Measurements from ENCODE around the gene EFNA3. TPM values are rescaled to one million over a fixed set of nuclear protein-coding genes. Genes with fewer than 3 reads are reported as not detected.

Gene EFNA3
- total RNA-seq, 1 experiment from 2014 or later = 23.5 TPM

GRCh38 chr1:155077346-155077745 is 1.3 kb upstream of the EFNA3 start:
- POLR2A ChIA-PET (ENCODE audit: unreplicated experiment) = interaction anchor here (0.5 kb wide), 1 partner anchor 24 kb away, joined by 12 read pairs; no protein-coding TSS in a partner anchor
- ATAC-seq = no peak

GRCh38 chr1:155077758-155078445 is 735 bp upstream of the EFNA3 start:
- H3K9me3 ChIP-seq (ENCODE audit: low read length) = no peaks in the 10 kb centered on the region
- no peak for DNase-seq
- no peaks in the 10 kb centered on the region for H3K36me3 ChIP-seq (ENCODE audit: low read depth, low read length)
- intact Hi-C loops (cut with micrococcal nuclease) = no loop called here
- H3K4me1 ChIP-seq (ENCODE audit: insufficient read depth, low read length) = peaks cover 50% of the 10 kb centered on the region
- no peaks in the 10 kb centered on the region for H3K9me2 ChIP-seq (replicated peaks; ENCODE audit: low read length)
- H2AFZ ChIP-seq (ENCODE audit: low read length) = peak overlapping the region; percentile 80
- POLR2A ChIA-PET (ENCODE audit: unreplicated experiment) = interaction anchor here (0.5 kb wide), 1 partner anchor 25 kb away, joined by 12 read pairs; no protein-coding TSS in a partner anchor
- H3K79me2 ChIP-seq (ENCODE audit: low read length) = no peaks in the 10 kb centered on the region
- H3K4me3 ChIP-seq (ENCODE audit: low read length) = peak overlapping the region; percentile 71
- no peak overlapping the region for H3K27ac ChIP-seq (ENCODE audit: low read length)
- CTCF ChIA-PET = interaction anchor here (1.0 kb wide), 1 partner anchor 33 kb away, joined by 3 read pairs; no protein-coding TSS in a partner anchor
- no peaks in the 10 kb centered on the region for H3F3A ChIP-seq (ENCODE audit: low read length, unreplicated experiment)
- H3K27me3 ChIP-seq (ENCODE audit: low read length) = peaks cover 41% of the 10 kb centered on the region
- no peak for TF ChIP-seq CTCF (conservative IDR thresholded peaks at IDR 0.05; ENCODE audit: low read depth, low read length)
- BruUV-seq (replicated peaks) = no TSS peak
- H3K4me2 ChIP-seq (ENCODE audit: low read length) = peak overlapping the region; percentile 80
- H4K20me1 ChIP-seq (ENCODE audit: low read length) = no peaks in the 10 kb centered on the region
- no peak overlapping the region for H3K9ac ChIP-seq (ENCODE audit: low read length)
- no peak; the same call in 1 of the 2 replicates for ATAC-seq

More at GRCh38 chr1:155077346-155077745, 1.3 kb upstream of the EFNA3 start:
- no peaks in the 10 kb centered on the region for H3F3A ChIP-seq (ENCODE audit: low read length, unreplicated experiment)
- no peaks in the 10 kb centered on the region for H4K20me1 ChIP-seq (ENCODE audit: low read length)
- H3K27me3 ChIP-seq (ENCODE audit: low read length) = peaks cover 35% of the 10 kb centered on the region
- TF ChIP-seq EZH2 (IDR thresholded peaks at IDR 0.05; ENCODE audit: low read length, unreplicated experiment) (no peak), CTCF (conservative IDR thresholded peaks at IDR 0.05; ENCODE audit: low read depth, low read length) (no peak), EZH2phosphoT487 (IDR thresholded peaks at IDR 0.05; ENCODE audit: borderline replicate concordance, low read length) (no peak)
- no peak overlapping the region for H3K27ac ChIP-seq (ENCODE audit: low read length)
- no peaks in the 10 kb centered on the region for H3K36me3 ChIP-seq (ENCODE audit: low read depth, low read length)
- DNase-seq = no peak
- intact Hi-C loops (cut with micrococcal nuclease) = no loop called here
- CTCF ChIA-PET = no interaction called here
- no peaks in the 10 kb centered on the region for H3K79me2 ChIP-seq (ENCODE audit: low read length)
- H3K4me3 ChIP-seq (ENCODE audit: low read length) = no peak overlapping the region
- no TSS peak for BruUV-seq (replicated peaks)
- H2AFZ ChIP-seq (ENCODE audit: low read length) = no peak overlapping the region
- H3K9me2 ChIP-seq (replicated peaks; ENCODE audit: low read length) = no peaks in the 10 kb centered on the region
- no peaks in the 10 kb centered on the region for H3K9me3 ChIP-seq (ENCODE audit: low read length)
- H3K9ac ChIP-seq (ENCODE audit: low read length) = no peak overlapping the region
- no peak overlapping the region for H3K4me2 ChIP-seq (ENCODE audit: low read length)
- peaks cover 44% of the 10 kb centered on the region for H3K4me1 ChIP-seq (ENCODE audit: insufficient read depth, low read length)

- intact Hi-C loops (cut with micrococcal nuclease) = no loop called here
- H2AFZ ChIP-seq (ENCODE audit: low read length) = peak overlapping the region; percentile 80
- DNase-seq = no peak
- CTCF ChIA-PET = interaction anchor here (0.6 to 1.0 kb wide), 2 partner anchors 17 to 35 kb away, joined by 3 read pairs; no protein-coding TSS in a partner anchor
- no peaks in the 10 kb centered on the region for H3K9me3 ChIP-seq (ENCODE audit: low read length)
- no peaks in the 10 kb centered on the region for H3K9me2 ChIP-seq (replicated peaks; ENCODE audit: low read length)
- H3K4me3 ChIP-seq (ENCODE audit: low read length) = peak overlapping the region; percentile 71
- H3K79me2 ChIP-seq (ENCODE audit: low read length) = no peaks in the 10 kb centered on the region
- H3K9ac ChIP-seq (ENCODE audit: low read length) = no peak overlapping the region
- TF ChIP-seq EZH2phosphoT487 (IDR thresholded peaks at IDR 0.05; ENCODE audit: borderline replicate concordance, low read length) (no peak), EZH2 (IDR thresholded peaks at IDR 0.05; ENCODE audit: low read length, unreplicated experiment) (peak; percentile 82), CTCF (conservative IDR thresholded peaks at IDR 0.05; ENCODE audit: low read depth, low read length) (no peak)
- peaks cover 62% of the 10 kb centered on the region for H3K4me1 ChIP-seq (ENCODE audit: insufficient read depth, low read length)
- POLR2A ChIA-PET (ENCODE audit: unreplicated experiment) = no interaction called here
- H3K27me3 ChIP-seq (ENCODE audit: low read length) = peaks cover 44% of the 10 kb centered on the region
- H3F3A ChIP-seq (ENCODE audit: low read length, unreplicated experiment) = no peaks in the 10 kb centered on the region
- ATAC-seq = no peak
- peak overlapping the region; percentile 80 for H3K4me2 ChIP-seq (ENCODE audit: low read length)
- no TSS peak for BruUV-seq (replicated peaks)
- no peaks in the 10 kb centered on the region for H3K36me3 ChIP-seq (ENCODE audit: low read depth, low read length)
- H3K27ac ChIP-seq (ENCODE audit: low read length) = no peak overlapping the region
- H4K20me1 ChIP-seq (ENCODE audit: low read length) = no peaks in the 10 kb centered on the region
These were observed 511 bp downstream of the EFNA3 start for GRCh38 chr1:155079210-155079486.

Measured in PC-3 (cell line).